Coronary artery (tissue), 2 donors: ENCODE data around the gene TSPAN11.

Experiments
- DNase-seq: peaks from one replicate; pipeline ENCODE4 v3.0.0-alpha.2; 2017; ENCODE audit warnings: low spot score
- H3K27ac ChIP-seq, 2 donors: fragments of 200-600 bp; sonication (generic); one replicate each; pipeline ENCODE4 v1.5.1; 2016 to 2019
- H3K4me3 ChIP-seq: fragments of 200-600 bp; sonication (generic); 2 replicates; pipeline ENCODE4 v1.5.1; 2016; ENCODE audit warnings: mild to moderate bottlenecking, moderate library complexity
- CTCF ChIP-seq: fragments of 200-600 bp; sonication (generic); IDR thresholded peaks from one replicate; pipeline ENCODE4 v1.5.1; 2019; ENCODE audit warnings: antibody characterized with exemption

Gene TSPAN11

GRCh38 chr12:30988086-30988485 is 61.5 kb downstream of the TSPAN11 start:
- Histone ChIP-seq H3K27ac (no peak overlapping the region), H3K4me3 (no peak overlapping the region)
- DNase-seq: no peak
- TF ChIP-seq CTCF: no peak

GRCh38 chr12:30988646-30989286 is 62.2 kb downstream of the TSPAN11 start:
- TF ChIP-seq CTCF: no peak
- H3K4me3 ChIP-seq: no peak overlapping the region
- DNase-seq: no peak
- no peak overlapping the region for H3K27ac ChIP-seq

GRCh38 chr12:30989754-30990153 is 63.2 kb downstream of the TSPAN11 start:
- no peak for TF ChIP-seq CTCF
- Histone ChIP-seq H3K27ac (no peak overlapping the region), H3K4me3 (no peak overlapping the region)

GRCh38 chr12:30990316-30990715 is 63.8 kb downstream of the TSPAN11 start:
- no peak for DNase-seq
- no peak for TF ChIP-seq CTCF
- Histone ChIP-seq H3K4me3 (no peak overlapping the region), H3K27ac (no peak overlapping the region)

More at GRCh38 chr12:30989754-30990153, 63.2 kb downstream of the TSPAN11 start:
- DNase-seq: no peak

- no peak overlapping the region for H3K27ac ChIP-seq
- TF ChIP-seq CTCF: no peak
- DNase-seq: no peak
- no peak overlapping the region for H3K4me3 ChIP-seq
Measured at GRCh38 chr12:30990776-30991175, 64.2 kb downstream of the TSPAN11 start.

- no peak overlapping the region for H3K4me3 ChIP-seq
- no peak for TF ChIP-seq CTCF
- H3K27ac ChIP-seq: no peak overlapping the region
- no peak for DNase-seq
Measured at GRCh38 chr12:30991466-30991865, 64.9 kb downstream of the TSPAN11 start.

GRCh38 chr12:30992381-30992780 is 65.8 kb downstream of the TSPAN11 start:
- no peak for DNase-seq
- no peak for TF ChIP-seq CTCF
- no peak overlapping the region for H3K27ac ChIP-seq

More at GRCh38 chr12:30992381-30992780, 65.8 kb downstream of the TSPAN11 start:
- H3K4me3 ChIP-seq: no peak overlapping the region
